ENCODE results near the gene KCTD15.

DNA sequence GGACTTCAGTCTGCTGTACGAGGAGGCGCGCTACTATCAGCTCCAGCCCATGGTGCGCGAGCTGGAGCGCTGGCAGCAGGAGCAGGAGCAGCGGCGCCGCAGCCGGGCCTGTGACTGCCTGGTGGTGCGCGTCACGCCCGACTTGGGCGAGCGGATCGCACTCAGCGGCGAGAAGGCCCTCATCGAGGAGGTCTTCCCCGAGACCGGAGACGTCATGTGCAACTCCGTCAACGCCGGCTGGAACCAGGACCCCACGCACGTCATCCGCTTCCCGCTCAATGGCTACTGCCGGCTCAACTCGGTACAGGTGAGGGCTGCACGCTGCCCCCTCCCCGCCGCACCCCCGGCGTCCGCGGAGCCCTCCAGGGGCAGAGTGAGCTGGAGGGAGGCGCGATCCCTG, 14.6 kb downstream of the KCTD15 start:
- TF ChIP-seq POLR2AphosphoS5 (IDR thresholded peaks at IDR 0.05; ENCODE audit: low read depth, low read length) (no peak), POLR2A (IDR thresholded peaks at IDR 0.05; ENCODE audit: low read depth, low read length) (no peak)

All from GM12892 (cell line).